HepG2 (cell line): ENCODE measurements around the gene NTMT1. TPM values are rescaled to one million over a fixed set of nuclear protein-coding genes. Genes with fewer than 3 reads are reported as not detected.

Source experiments
- ATAC-seq: fragments of 200-7000 bp; cut with Tn5 transposase; 3 replicates; pipeline ENCODE4 v1.9.1; 2020; ENCODE audit warnings: mild to moderate bottlenecking, moderate library complexity
- BruUV-seq: library from RNA; stranded (reverse); fragments of 400-500 nt; replicated peaks from 2 replicates; lab custom pipeline; 2021; lab: Mats Ljungman, UMichigan
- CTCF ChIA-PET: fragments of 300-600 bp; formaldehyde crosslinking; extraction: SDS; loops from one replicate; lab custom pipeline; 2021; ENCODE audit warnings: low total read pairs, inconsistent platforms, low intra/inter-chr PET ratio; lab: Yijun Ruan, JAX
- POLR2A ChIA-PET: fragments of 350-600 bp; sonication (Branson Sonifier 250); formaldehyde crosslinking; loops from one replicate; lab custom pipeline; 2020; ENCODE audit warnings: antibody characterized with exemption, inconsistent platforms; lab: Yijun Ruan, JAX
- DNase-seq: peaks from one replicate; pipeline ENCODE4 v3.0.0-alpha.2; 2015; ENCODE audit warnings: low spot score
- FAIRE-seq: peaks from 3 replicates; lab custom pipeline; 2011; peaks lifted over from hg19 to GRCh38; lab: Jason Lieb, UNC
- H2AFZ ChIP-seq: one replicate; pipeline ENCODE4 v1.6.1; 2011; ENCODE audit warnings: low read length, inconsistent platforms
- H3K27ac ChIP-seq: fragments of 300-600 bp; 3 replicates; pipeline ENCODE4 v1.8.0; 2011; ENCODE audit warnings: mixed run types, mild to moderate bottlenecking, mixed read lengths, low read length, inconsistent platforms; ENCODE audit not compliant: insufficient read depth; ENCODE audit errors: extremely low read length
- H3K27me3 ChIP-seq, 2 experiments: fragments of 200-600 bp in 1 of 2; 2 replicates in 1 of 2; 3 replicates in 1 of 2; pipeline versions ENCODE4 v1.6.0 to v1.8.0; 2011; ENCODE audit warnings: low read length in 2 of 2, mild to moderate bottlenecking in 2 of 2, moderate library complexity in 2 of 2, inconsistent platforms in 1 of 2; ENCODE audit not compliant: insufficient read depth in 2 of 2, control insufficient read depth in 1 of 2
- H3K36me3 ChIP-seq, 2 experiments: fragments of 200-600 bp in 1 of 2; replicated peaks in 1 of 2; 2 replicates in 1 of 2; 3 replicates in 1 of 2; pipeline versions ENCODE4 v1.5.1 to v1.8.0; 2011; ENCODE audit warnings: low read length in 2 of 2, inconsistent platforms in 1 of 2; ENCODE audit not compliant: insufficient read depth in 2 of 2, control insufficient read depth in 1 of 2
- H3K4me1 ChIP-seq: 2 replicates; pipeline ENCODE4 v1.5.1; 2012; ENCODE audit warnings: low read length, inconsistent platforms; ENCODE audit not compliant: insufficient read depth
- H3K4me2 ChIP-seq: 2 replicates; pipeline ENCODE4 v1.6.0; 2011; ENCODE audit warnings: low read depth, low read length, inconsistent platforms
- H3K4me3 ChIP-seq, 3 experiments: fragments of 200-600 bp in 1 of 3; sonication (generic), shearing (Covaris generic) in 1 of 3; replicated peaks in 1 of 3; 2 replicates each; pipeline ENCODE4 v1.5.1; 2011 to 2016; ENCODE audit warnings: low read length in 3 of 3, inconsistent platforms in 2 of 3, low read depth in 2 of 3, mild to moderate bottlenecking in 2 of 3, control low read depth in 1 of 3, mixed read lengths in 1 of 3; ENCODE audit not compliant: insufficient read depth in 1 of 3
- H3K79me2 ChIP-seq: one replicate; pipeline ENCODE4 v1.6.1; 2011; ENCODE audit warnings: low read length, inconsistent platforms; ENCODE audit not compliant: insufficient read depth
- H3K9ac ChIP-seq: 2 replicates; pipeline ENCODE4 v1.6.0; 2011; ENCODE audit warnings: mild to moderate bottlenecking, low read depth, low read length, inconsistent platforms; ENCODE audit not compliant: insufficient read depth
- H3K9me3 ChIP-seq: 2 replicates; pipeline ENCODE4 v1.5.1; 2012; ENCODE audit warnings: mild to moderate bottlenecking, low read length
- H4K20me1 ChIP-seq: 2 replicates; pipeline ENCODE4 v1.6.0; 2011; ENCODE audit warnings: inconsistent platforms, mild to moderate bottlenecking, low read length, moderate library complexity; ENCODE audit not compliant: insufficient read depth
- NAIF1 ChIP-seq: sonication (generic); formaldehyde crosslinking; IDR thresholded peaks from 2 replicates; pipeline ENCODE4 v1.5.0; 2020; ENCODE audit warnings: mild to moderate bottlenecking, missing genetic modification reagents, borderline replicate concordance
- NFAT5 ChIP-seq: sonication (generic); formaldehyde crosslinking; IDR thresholded peaks from 2 replicates; pipeline ENCODE4 v1.4.0; 2020; ENCODE audit warnings: missing genetic modification reagents
- NKX3-1 ChIP-seq: sonication (generic); formaldehyde crosslinking; IDR thresholded peaks from 2 replicates; pipeline ENCODE4 v1.5.0; 2020; ENCODE audit warnings: missing genetic modification reagents
- RXRB ChIP-seq: IDR thresholded peaks from 2 replicates; pipeline ENCODE4 v1.6.1; 2016; ENCODE audit warnings: borderline replicate concordance, missing genetic modification reagents, missing compliant biosample characterization
- SALL1 ChIP-seq: sonication (generic); formaldehyde crosslinking; IDR thresholded peaks from 2 replicates; pipeline ENCODE4 v1.8.0; 2022; ENCODE audit warnings: mild to moderate bottlenecking, missing genetic modification reagents
- SRSF4 ChIP-seq: fragments of 200-400 bp; formaldehyde crosslinking; IDR thresholded peaks from one replicate; pipeline ENCODE4 v1.6.1; 2018; ENCODE audit warnings: mild to moderate bottlenecking, low read depth, low read length, moderate library complexity; ENCODE audit not compliant: poor library complexity, severe bottlenecking
- TERF1 ChIP-seq: sonication (generic); formaldehyde crosslinking; IDR thresholded peaks from 2 replicates; pipeline ENCODE4 v1.8.0; 2022; ENCODE audit warnings: mild to moderate bottlenecking, missing genetic modification reagents, moderate library complexity
- TRIM24 ChIP-seq: sonication (generic); formaldehyde crosslinking; IDR thresholded peaks from 2 replicates; pipeline ENCODE4 v1.8.0; 2022; ENCODE audit warnings: mild to moderate bottlenecking, missing genetic modification reagents
- ZBTB33 ChIP-seq: sonication (generic); formaldehyde crosslinking; IDR thresholded peaks from 2 replicates; pipeline ENCODE4 v1.4.0; 2020; ENCODE audit warnings: missing genetic modification reagents
- ZNF292 ChIP-seq: sonication (generic); formaldehyde crosslinking; IDR thresholded peaks from 2 replicates; pipeline ENCODE4 v1.8.1; 2022; ENCODE audit warnings: mild to moderate bottlenecking, low read depth, missing genetic modification reagents, borderline replicate concordance
- ZNF710 ChIP-seq: sonication (generic); formaldehyde crosslinking; IDR thresholded peaks from 2 replicates; pipeline ENCODE4 v1.5.0; 2020; ENCODE audit warnings: mild to moderate bottlenecking, missing genetic modification reagents, borderline replicate concordance
- ZNF747 ChIP-seq: sonication (generic); formaldehyde crosslinking; IDR thresholded peaks from 2 replicates; pipeline ENCODE4 v1.8.1; 2023; ENCODE audit warnings: missing genetic modification reagents, mild to moderate bottlenecking, borderline replicate concordance
- ZNF780A ChIP-seq: sonication (generic); formaldehyde crosslinking; IDR thresholded peaks from 2 replicates; pipeline ENCODE4 v1.8.0; 2022; ENCODE audit warnings: mild to moderate bottlenecking, missing genetic modification reagents, moderate library complexity
- WGBS: methylation state at CpG from one replicate; pipeline ENCODE4 v1.1.6; 2017; ENCODE audit warnings: low lambda C conversion rate; 5-methylcytosine and 5-hydroxymethylcytosine counted together
- in situ Hi-C: cut with HindIII; loops from 2 replicates; pipeline ENCODE4 v1.10.0; 2017; ENCODE audit warnings: low pct_unique_long_range_greater_than_20kb; ENCODE audit not compliant: extremely low pct_ligation_motif_present
- intact Hi-C: fragments of 100-400 bp; cut with micrococcal nuclease; formaldehyde crosslinking; loops from one replicate; pipeline ENCODE4 v1.10.0; 2022; ENCODE audit not compliant: unreplicated experiment
- polyA plus RNA-seq, 8 experiments: library from polyadenylated mRNA; depleted of rRNA in 3 of 8; stranded (reverse) in 7 of 8; unstranded in 1 of 8; fragments of >200 nt; fragmentation: Illumina TruSeq in 4 of 8; extraction: Trizol in 4 of 8; gene quantifications; 2 replicates each; pipeline versions ENCODE4 v1.2.1 to v1.2.3, GENCODE V29; 2011 to 2016; ENCODE audit warnings: low read depth in 4 of 8, missing spikeins in 1 of 8, mixed read lengths in 1 of 8; ENCODE audit not compliant: insufficient read depth in 1 of 8
- total RNA-seq, 5 experiments: library from RNA; depleted of rRNA; stranded (reverse); fragments of >200 nt; fragmentation: Illumina TruSeq; extraction: Trizol; gene quantifications; 2 replicates each; pipeline ENCODE4 v1.2.3, GENCODE V29; 2016; ENCODE audit warnings: low read depth in 1 of 5

NTMT1 gene
- total and polyA plus RNA-seq, 2 of the 13 experiments (the other 11 are each of a cell fraction or from before 2014, with no cell fraction given): 49.1 to 53.8 TPM

GRCh38 chr9:129594632-129595031 is 31.3 kb upstream of the NTMT1 start:
- Histone ChIP-seq H3K27me3 (no peaks in the 10 kb centered on the region), H4K20me1 (no peaks in the 10 kb centered on the region), H3K79me2 (no peaks in the 10 kb centered on the region), H3K9me3 (no peaks in the 10 kb centered on the region), H3K4me3 (no peak overlapping the region), H3K27ac (no peak overlapping the region), H3K36me3 (no peaks in the 10 kb centered on the region), H3K4me1 (peaks cover 80% of the 10 kb centered on the region), H3K9ac (no peak overlapping the region), H3K4me2 (no peak overlapping the region), H2AFZ (no peak overlapping the region)
- in situ Hi-C loops: no loop called here
- ChIA-PET POLR2A (no interaction called here), CTCF (no interaction called here)
- intact Hi-C loops: no loop called here
- DNase-seq: no peak
- no peak for FAIRE-seq
- no peak for ATAC-seq
- WGBS: 93% methylated on average over 7 of the region's 7 CpGs
- no TSS peak for BruUV-seq
- no peak for TF ChIP-seq ZNF780A (CRISPR knock-in tag)
- no peak for TF ChIP-seq ZNF747 (CRISPR knock-in tag)
- TF ChIP-seq ZNF292: no peak
- TF ChIP-seq NKX3-1: no peak
- no peak for TF ChIP-seq SALL1 (CRISPR knock-in tag)
- no peak for TF ChIP-seq TRIM24
- no peak for TF ChIP-seq TERF1 (CRISPR knock-in tag)
- no peak for TF ChIP-seq NFAT5
- TF ChIP-seq ZNF710 (CRISPR knock-in tag): no peak
- TF ChIP-seq RXRB: no peak
- TF ChIP-seq SRSF4: no peak
- no peak for TF ChIP-seq ZBTB33 (CRISPR knock-in tag)
- TF ChIP-seq NAIF1: no peak
